ENCODE data around the gene CEMP1. TPM values are rescaled to one million over a fixed set of nuclear protein-coding genes. Genes with fewer than 3 reads are reported as not detected.

CEMP1 gene
- total RNA-seq, 3 donors from 2014 or later: 0.89 to 1.2 TPM; not detected in 1

GRCh38 chr16:2520097-2520783, 11.0 kb downstream of the CEMP1 start, which contains the start of gene AMDHD2:
Gene AMDHD2 (plus strand): TSS chr16:2520371. CDS start chr16:2520459, 88 bp downstream.
- Histone ChIP-seq H3K4me3 (peak within 1 kb of the TSS; percentile 36), H3K36me3 (ENCODE audit: low read depth) (no peaks in the 10 kb centered on the region), H3K4me1 (ENCODE audit: low read depth) (peaks cover 62% of the 10 kb centered on the region), H3K9me3 (no peaks in the 10 kb centered on the region)
- ATAC-seq (peak; percentile 82), DNase-seq (peak; percentile 94 to 95 (median 94))
- intact Hi-C loops (cut with DNase I, micrococcal nuclease): no loop called here
- TF ChIP-seq CTCF (IDR thresholded peaks at IDR 0.05): no peak

- H3K36me3 ChIP-seq (ENCODE audit: low read depth): no peaks in the 10 kb centered on the region
- intact Hi-C loops (cut with DNase I, micrococcal nuclease): no loop called here
- ATAC-seq (no peak), DNase-seq (no peak)
- no peaks in the 10 kb centered on the region for H3K9me3 ChIP-seq
- no peak overlapping the region for H3K4me3 ChIP-seq
- no peak for TF ChIP-seq CTCF (IDR thresholded peaks at IDR 0.05)
- peaks cover 64% of the 10 kb centered on the region for H3K4me1 ChIP-seq (ENCODE audit: low read depth)
These were observed 11.5 kb downstream of the CEMP1 start for GRCh38 chr16:2519711-2520080.

- H3K36me3 ChIP-seq (ENCODE audit: low read depth): no peaks in the 10 kb centered on the region
- DNase-seq (peak in 2 of 3 donors; percentile 51 to 73), ATAC-seq (no peak)
- H3K4me3 ChIP-seq: no peak overlapping the region
- intact Hi-C loops (cut with DNase I, micrococcal nuclease): no loop called here
- no peaks in the 10 kb centered on the region for H3K9me3 ChIP-seq
- no peak for TF ChIP-seq CTCF (IDR thresholded peaks at IDR 0.05)
- H3K4me1 ChIP-seq (ENCODE audit: low read depth): peaks cover 60% of the 10 kb centered on the region
These were observed 12.1 kb downstream of the CEMP1 start for GRCh38 chr16:2518823-2519710.

GRCh38 chr16:2517954-2518605, 13.1 kb downstream of the CEMP1 start:
- peak in 1 of 3 donors; percentile 32 for DNase-seq
- ATAC-seq: no peak
- intact Hi-C loops (cut with DNase I, micrococcal nuclease): no loop called here
- no peak for TF ChIP-seq CTCF (IDR thresholded peaks at IDR 0.05)
- Histone ChIP-seq H3K4me3 (no peak overlapping the region), H3K9me3 (no peaks in the 10 kb centered on the region), H3K36me3 (ENCODE audit: low read depth) (no peaks in the 10 kb centered on the region), H3K4me1 (ENCODE audit: low read depth) (peaks cover 55% of the 10 kb centered on the region)

- DNase-seq (peak in 2 of 3 donors; percentile 46 to 65), ATAC-seq (no peak)
- Histone ChIP-seq H3K4me3 (no peak overlapping the region), H3K4me1 (ENCODE audit: low read depth) (peaks cover 58% of the 10 kb centered on the region), H3K9me3 (no peaks in the 10 kb centered on the region), H3K36me3 (ENCODE audit: low read depth) (no peaks in the 10 kb centered on the region)
- intact Hi-C loops (cut with DNase I, micrococcal nuclease): no loop called here
- TF ChIP-seq CTCF (IDR thresholded peaks at IDR 0.05): no peak
These were observed 14.6 kb downstream of the CEMP1 start for GRCh38 chr16:2516391-2517240.

All from mucosa of descending colon (tissue), 3 donors.